ENCODE measurements around the gene MYBPC2. TPM values are rescaled to one million over a fixed set of nuclear protein-coding genes. Genes with fewer than 3 reads are reported as not detected.

The MYBPC2 gene
- total and polyA plus RNA-seq, 7 donors = 0.95 TPM; not detected in 6

DNA sequence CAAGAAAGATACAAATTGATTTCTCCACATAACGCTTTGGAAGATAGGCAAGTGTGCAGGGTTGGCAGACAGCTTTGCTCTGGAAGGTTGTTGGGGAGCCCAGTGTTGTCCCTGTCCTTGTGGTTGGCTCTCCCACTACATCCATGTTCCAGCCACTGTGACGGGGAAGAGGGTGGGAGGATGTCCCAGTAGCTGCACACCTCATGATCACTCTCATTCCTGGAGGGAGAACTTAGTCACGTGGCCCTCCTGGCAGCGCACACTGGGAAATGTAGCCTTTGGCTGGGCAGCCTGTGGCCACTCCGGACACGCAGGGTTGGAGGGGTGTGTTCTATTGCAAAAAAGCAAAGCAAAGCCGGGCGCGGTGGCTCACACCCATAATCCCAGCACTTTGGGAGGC lies 38.7 kb upstream of the MYBPC2 start:
- Histone ChIP-seq H3K4me3 (no peak overlapping the region), H3K27me3 (no peaks in the 10 kb centered on the region), H3K27ac (no peak overlapping the region), H3K9me3 (no peaks in the 10 kb centered on the region), H3K36me3 (no peaks in the 10 kb centered on the region), H3K4me1 (no peaks in the 10 kb centered on the region)
- no peak for DNase-seq
- TF ChIP-seq EP300 (IDR thresholded peaks at IDR 0.05) (no peak), POLR2A (IDR thresholded peaks at IDR 0.05) (no peak), POLR2AphosphoS5 (IDR thresholded peaks at IDR 0.05) (no peak)
- TF ChIP-seq, protein P1, sequence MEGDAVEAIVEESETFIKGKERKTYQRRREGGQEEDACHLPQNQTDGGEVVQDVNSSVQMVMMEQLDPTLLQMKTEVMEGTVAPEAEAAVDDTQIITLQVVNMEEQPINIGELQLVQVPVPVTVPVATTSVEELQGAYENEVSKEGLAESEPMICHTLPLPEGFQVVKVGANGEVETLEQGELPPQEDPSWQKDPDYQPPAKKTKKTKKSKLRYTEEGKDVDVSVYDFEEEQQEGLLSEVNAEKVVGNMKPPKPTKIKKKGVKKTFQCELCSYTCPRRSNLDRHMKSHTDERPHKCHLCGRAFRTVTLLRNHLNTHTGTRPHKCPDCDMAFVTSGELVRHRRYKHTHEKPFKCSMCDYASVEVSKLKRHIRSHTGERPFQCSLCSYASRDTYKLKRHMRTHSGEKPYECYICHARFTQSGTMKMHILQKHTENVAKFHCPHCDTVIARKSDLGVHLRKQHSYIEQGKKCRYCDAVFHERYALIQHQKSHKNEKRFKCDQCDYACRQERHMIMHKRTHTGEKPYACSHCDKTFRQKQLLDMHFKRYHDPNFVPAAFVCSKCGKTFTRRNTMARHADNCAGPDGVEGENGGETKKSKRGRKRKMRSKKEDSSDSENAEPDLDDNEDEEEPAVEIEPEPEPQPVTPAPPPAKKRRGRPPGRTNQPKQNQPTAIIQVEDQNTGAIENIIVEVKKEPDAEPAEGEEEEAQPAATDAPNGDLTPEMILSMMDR (IDR thresholded peaks at IDR 0.05) = no peak
- 75 to 93% methylated on average over 9 of the region's 9 CpGs for WGBS, 2 donors
- intact Hi-C loops (cut with DNase I) = no loop called here

DNA sequence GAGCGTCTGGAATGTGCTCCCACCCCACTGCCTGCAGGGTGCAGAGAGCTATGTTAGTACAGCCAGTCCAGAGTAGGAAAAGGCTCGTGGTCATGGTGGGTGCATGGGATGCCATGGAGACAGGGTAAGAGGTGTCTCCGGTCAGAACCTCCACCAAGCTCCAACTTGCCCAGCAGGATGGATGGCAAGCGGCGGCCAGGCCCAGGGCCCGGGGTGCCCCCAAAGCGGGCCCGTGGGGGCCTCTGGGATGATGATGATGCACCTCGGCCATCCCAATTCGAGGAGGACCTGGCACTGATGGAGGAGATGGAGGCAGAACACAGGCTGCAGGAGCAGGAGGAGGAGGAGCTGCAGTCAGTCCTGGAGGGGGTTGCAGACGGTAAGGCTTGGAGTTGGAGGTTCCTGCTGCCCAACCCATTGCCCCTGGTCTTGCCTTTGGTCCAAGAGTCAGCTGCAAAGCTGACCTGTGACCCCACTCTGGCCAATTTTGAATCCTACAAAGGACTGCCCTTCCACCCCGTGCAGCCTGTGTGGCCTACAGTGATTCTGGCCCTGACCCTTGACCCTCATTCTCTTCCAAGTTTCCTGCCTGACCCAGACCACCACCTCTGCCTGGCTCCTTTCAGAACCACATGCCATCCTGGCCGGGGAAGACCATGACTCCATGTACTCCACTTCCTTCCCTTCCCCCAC lies 33.9 kb upstream of the MYBPC2 start:
- no peaks in the 10 kb centered on the region for H3K9me3 ChIP-seq
- H3K4me3 ChIP-seq = no peak overlapping the region
- H3K27ac ChIP-seq = no peak overlapping the region
- WGBS, 2 donors = 95% methylated on average over 13 of the region's 13 CpGs
- H3K36me3 ChIP-seq = peaks cover 0 to 19% (median 2%) of the 10 kb centered on the region in 4 donors
- no peak for DNase-seq
- TF ChIP-seq EP300 (IDR thresholded peaks at IDR 0.05) (no peak), POLR2A (IDR thresholded peaks at IDR 0.05) (no peak), POLR2AphosphoS5 (IDR thresholded peaks at IDR 0.05) (no peak)
- TF ChIP-seq, protein P1 (IDR thresholded peaks at IDR 0.05) = no peak
- H3K4me1 ChIP-seq = no peaks in the 10 kb centered on the region
- no peaks in the 10 kb centered on the region for H3K27me3 ChIP-seq
- intact Hi-C loops (cut with DNase I) = no loop called here

DNA sequence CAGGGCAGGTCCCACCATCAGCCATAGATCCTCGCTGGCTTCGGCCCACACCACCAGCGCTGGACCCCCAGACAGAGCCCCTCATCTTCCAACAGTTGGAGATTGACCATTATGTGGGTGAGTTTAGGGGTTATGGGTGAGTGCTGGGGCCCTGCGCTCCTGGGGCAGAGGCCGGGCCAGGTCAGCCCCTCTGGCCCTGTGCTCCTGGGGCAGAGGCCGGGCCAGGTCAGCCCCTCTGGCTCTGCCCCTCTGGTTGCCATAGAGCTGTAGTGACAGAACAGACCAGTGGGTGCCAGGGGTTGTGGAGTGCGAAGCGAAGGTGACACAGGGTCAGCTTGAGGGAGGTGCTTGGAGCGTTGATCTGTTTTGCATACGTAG lies 33.3 kb upstream of the MYBPC2 start:
- Histone ChIP-seq H3K27me3 (no peaks in the 10 kb centered on the region), H3K36me3 (peaks cover 0 to 19% (median 2%) of the 10 kb centered on the region in 4 donors), H3K9me3 (no peaks in the 10 kb centered on the region), H3K4me3 (no peak overlapping the region), H3K4me1 (no peaks in the 10 kb centered on the region), H3K27ac (no peak overlapping the region)
- no peak for DNase-seq
- WGBS, 2 donors = 96 to 97% methylated on average over 10 of the region's 10 CpGs
- intact Hi-C loops (cut with DNase I) = no loop called here
- TF ChIP-seq EP300 (IDR thresholded peaks at IDR 0.05) (no peak), POLR2A (IDR thresholded peaks at IDR 0.05) (no peak), POLR2AphosphoS5 (IDR thresholded peaks at IDR 0.05) (no peak)
- TF ChIP-seq, protein P1 (IDR thresholded peaks at IDR 0.05) = no peak

DNA sequence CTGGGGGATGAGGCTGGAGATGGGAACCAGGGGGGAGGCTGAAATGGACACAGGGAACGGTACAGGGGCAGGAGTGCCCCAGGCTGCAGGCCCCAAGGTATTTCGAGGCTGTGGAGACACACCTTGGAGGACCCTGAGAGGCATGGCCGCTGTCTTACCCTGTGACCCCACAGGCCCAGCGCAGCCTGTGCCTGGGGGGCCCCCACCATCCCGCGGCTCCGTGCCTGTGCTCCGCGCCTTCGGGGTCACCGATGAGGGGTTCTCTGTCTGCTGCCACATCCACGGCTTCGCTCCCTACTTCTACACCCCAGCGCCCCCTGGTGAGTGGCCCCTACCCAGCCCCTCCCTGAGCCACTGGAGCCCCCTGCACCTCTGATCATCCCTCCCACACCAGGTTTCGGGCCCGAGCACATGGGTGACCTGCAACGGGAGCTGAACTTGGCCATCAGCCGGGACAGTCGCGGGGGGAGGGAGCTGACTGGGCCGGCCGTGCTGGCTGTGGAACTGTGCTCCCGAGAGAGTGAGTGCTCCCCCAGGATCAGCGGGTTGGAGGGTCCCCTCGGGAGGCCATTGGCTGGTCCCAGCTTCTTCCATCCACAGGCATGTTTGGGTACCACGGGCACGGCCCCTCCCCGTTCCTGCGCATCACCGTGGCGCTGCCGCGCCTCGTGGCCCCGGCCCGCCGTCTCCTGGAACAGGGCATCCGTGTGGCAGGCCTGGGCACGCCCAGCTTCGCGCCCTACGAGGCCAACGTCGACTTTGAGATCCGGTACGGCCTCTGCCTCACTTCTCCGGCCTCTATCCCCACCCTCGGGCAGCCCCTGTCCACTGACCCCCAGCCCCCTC lies 30.9 kb upstream of the MYBPC2 start:
- WGBS, 2 donors = 93 to 96% methylated on average over 48 of the region's 48 CpGs

More for the DNA sequence above, 30.9 kb upstream of the MYBPC2 start:
- Histone ChIP-seq H3K4me1 (no peaks in the 10 kb centered on the region), H3K36me3 (peaks cover 0 to 24% (median 2%) of the 10 kb centered on the region in 4 donors), H3K27ac (no peak overlapping the region), H3K9me3 (no peaks in the 10 kb centered on the region), H3K4me3 (no peak overlapping the region), H3K27me3 (no peaks in the 10 kb centered on the region)
- no peak for TF ChIP-seq EP300 (IDR thresholded peaks at IDR 0.05)
- no peak for TF ChIP-seq POLR2AphosphoS5 (IDR thresholded peaks at IDR 0.05)
- TF ChIP-seq, protein P1 (IDR thresholded peaks at IDR 0.05) = no peak
- no peak for TF ChIP-seq POLR2A (IDR thresholded peaks at IDR 0.05)
- intact Hi-C loops (cut with DNase I) = no loop called here
- DNase-seq = no peak

All from sigmoid colon (tissue), 7 donors.